ENCODE results near the gene DENND1B. TPM values are rescaled to one million over a fixed set of nuclear protein-coding genes. Genes with fewer than 3 reads are reported as not detected.

Gene DENND1B
- total RNA-seq, 2 experiments from 2014 or later, result 10.8 to 12.7 TPM

Other genes starting within 250 kb of the DENND1B start
- gene C1orf53, start 127.2 kb upstream of the DENND1B start, total RNA-seq, result 1 to 10 TPM in 1 of 2 experiments, under 1 TPM in 1; 0.96 to 1.2 TPM
- gene LHX9, start 141.9 kb upstream of the DENND1B start, total RNA-seq, result not detected